ENCODE data around the gene LRRC31.

The LRRC31 gene

DNA sequence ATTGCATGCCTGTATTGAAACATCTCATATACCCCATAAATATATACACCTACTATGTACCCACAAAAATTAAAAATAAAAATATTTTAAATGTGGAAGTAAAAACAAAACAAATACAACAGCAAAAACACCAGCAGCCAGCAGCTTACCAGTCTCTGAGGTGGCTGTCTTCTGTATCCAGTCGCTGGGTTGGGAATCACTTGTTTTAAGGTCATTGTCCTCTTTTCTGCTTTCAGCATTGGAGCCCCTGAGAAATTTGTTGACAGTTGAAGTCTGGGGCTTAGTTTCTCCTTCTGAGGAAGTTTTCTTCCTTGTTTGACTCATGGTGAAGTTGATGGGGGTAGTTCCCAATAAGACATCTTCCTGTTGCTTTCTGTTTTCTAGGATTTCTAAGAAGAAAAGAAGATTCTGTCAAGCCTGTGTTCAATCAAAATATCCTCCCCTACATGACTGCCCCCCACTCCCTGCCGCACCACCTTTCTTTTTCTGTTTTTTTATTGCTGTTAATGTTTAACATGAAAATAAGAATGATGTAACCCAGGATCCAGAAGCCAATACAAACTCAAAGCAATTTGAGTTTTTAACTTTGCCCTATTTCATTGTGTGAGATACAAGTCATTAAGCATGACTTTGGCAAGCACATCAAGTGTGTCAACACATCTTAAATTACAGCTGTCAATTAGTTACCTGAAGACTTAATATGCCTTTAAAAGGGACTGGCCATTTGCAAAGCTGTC is at the start of gene LRRC31:
TSS of gene LRRC31 (minus strand) at position 452 of the 737 bp plus-strand sequence. CDS start at position 324, 128 bp downstream.
- H3K36me3 ChIP-seq (ENCODE audit: insufficient read depth, low read length), result no peaks in the 10 kb centered on the region
- no peak within 1 kb of the TSS for H3K9ac ChIP-seq (ENCODE audit: low read length)
- no peak within 1 kb of the TSS for H3K4me3 ChIP-seq (ENCODE audit: low read depth in 1 of 2, low read length in 2 of 2)
- no peak within 1 kb of the TSS for H3K27ac ChIP-seq (ENCODE audit: low read depth, low read length)
- no peaks in the 10 kb centered on the region for H3K9me3 ChIP-seq (ENCODE audit: low read length)
- no peaks in the 10 kb centered on the region for H3K4me1 ChIP-seq (ENCODE audit: insufficient read depth, low read length)
- no peaks in the 10 kb centered on the region for H3K27me3 ChIP-seq (ENCODE audit: control insufficient read depth in 1 of 2, insufficient read depth in 2 of 2, low read length in 2 of 2)

DNA sequence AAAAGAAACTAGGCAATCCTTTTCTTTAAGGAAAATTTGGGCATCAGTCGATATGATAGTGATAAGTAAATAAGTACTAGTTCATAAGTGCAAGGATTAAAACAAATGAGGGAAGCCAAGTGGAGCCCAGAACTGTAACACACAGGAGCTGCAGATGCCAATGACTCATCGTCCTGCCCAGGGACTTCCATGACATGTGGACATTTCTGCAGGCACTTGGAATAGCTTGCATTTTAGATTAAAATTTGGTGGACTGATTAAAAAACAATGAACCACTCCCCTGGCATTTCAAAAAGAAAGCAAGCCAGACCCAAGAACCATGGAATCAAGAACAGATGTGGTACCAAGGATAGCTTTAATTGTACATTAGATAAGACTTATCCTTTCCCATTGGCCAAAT is 44.6 kb upstream of the LRRC31 start:
- Histone ChIP-seq H3K4me3 (ENCODE audit: low read depth in 1 of 2, low read length in 2 of 2) (no peak overlapping the region), H3K9me3 (ENCODE audit: low read length) (no peaks in the 10 kb centered on the region), H3K36me3 (ENCODE audit: insufficient read depth, low read length) (no peaks in the 10 kb centered on the region), H3K4me1 (ENCODE audit: insufficient read depth, low read length) (no peaks in the 10 kb centered on the region), H3K27ac (ENCODE audit: low read depth, low read length) (no peak overlapping the region), H3K9ac (ENCODE audit: low read length) (no peak overlapping the region), H3K27me3 (ENCODE audit: control insufficient read depth in 1 of 2, insufficient read depth in 2 of 2, low read length in 2 of 2) (no peaks in the 10 kb centered on the region)

DNA sequence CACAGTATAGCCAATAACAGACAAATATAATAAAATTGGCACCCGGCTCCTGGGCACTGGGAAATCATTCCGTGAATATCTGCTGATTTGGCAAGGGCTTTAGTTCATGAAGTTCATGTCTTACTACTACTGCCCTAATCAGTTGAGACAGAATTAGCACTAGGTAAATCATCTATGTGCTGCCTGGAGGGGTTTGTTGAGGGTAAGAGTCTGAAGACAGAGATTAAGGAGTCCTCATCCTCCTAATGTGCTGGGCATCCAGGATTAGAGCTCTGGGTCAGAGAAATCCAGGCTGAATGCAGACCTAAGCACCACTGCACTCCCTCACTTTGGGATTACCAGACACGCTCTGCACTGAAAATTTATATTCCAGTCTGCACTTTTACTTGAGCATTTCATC is 43.6 kb upstream of the LRRC31 start:
- Histone ChIP-seq H3K9me3 (ENCODE audit: low read length) (no peaks in the 10 kb centered on the region), H3K27ac (ENCODE audit: low read depth, low read length) (no peak overlapping the region), H3K36me3 (ENCODE audit: insufficient read depth, low read length) (no peaks in the 10 kb centered on the region), H3K4me1 (ENCODE audit: insufficient read depth, low read length) (no peaks in the 10 kb centered on the region), H3K4me3 (ENCODE audit: low read depth in 1 of 2, low read length in 2 of 2) (no peak overlapping the region), H3K27me3 (ENCODE audit: control insufficient read depth in 1 of 2, insufficient read depth in 2 of 2, low read length in 2 of 2) (no peaks in the 10 kb centered on the region), H3K9ac (ENCODE audit: low read length) (no peak overlapping the region)

DNA sequence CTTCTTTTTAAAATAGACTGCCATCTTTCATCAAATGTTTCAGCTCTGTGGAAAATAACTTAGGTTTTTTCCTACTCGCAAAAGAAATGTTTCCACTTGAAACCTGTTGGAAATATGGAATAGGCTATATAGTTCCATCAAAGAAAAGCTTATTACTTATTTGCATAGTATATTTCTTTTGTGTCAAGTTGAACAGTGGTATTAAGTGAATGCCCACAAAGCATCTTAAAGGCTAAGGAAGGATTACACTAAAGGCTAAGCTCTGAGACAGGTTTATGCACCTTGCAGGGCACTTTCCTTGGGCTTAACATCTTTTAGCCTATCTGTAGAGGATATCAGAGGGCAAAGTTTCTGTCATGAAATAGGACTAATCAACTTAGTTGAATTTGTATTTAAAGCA is 41.5 kb upstream of the LRRC31 start, which contains the start of gene SAMD7:
TSS of gene SAMD7 (plus strand) at position 301 of the 400 bp plus-strand sequence. CDS start 7,927 bp downstream, outside the sequence.
- no peaks in the 10 kb centered on the region for H3K36me3 ChIP-seq (ENCODE audit: insufficient read depth, low read length)
- H3K4me1 ChIP-seq (ENCODE audit: insufficient read depth, low read length), result no peaks in the 10 kb centered on the region
- H3K4me3 ChIP-seq (ENCODE audit: low read depth in 1 of 2, low read length in 2 of 2), result no peak within 1 kb of the TSS
- no peak within 1 kb of the TSS for H3K9ac ChIP-seq (ENCODE audit: low read length)
- no peak within 1 kb of the TSS for H3K27ac ChIP-seq (ENCODE audit: low read depth, low read length)
- no peaks in the 10 kb centered on the region for H3K27me3 ChIP-seq (ENCODE audit: control insufficient read depth in 1 of 2, insufficient read depth in 2 of 2, low read length in 2 of 2)
- H3K9me3 ChIP-seq (ENCODE audit: low read length), result no peaks in the 10 kb centered on the region

DNA sequence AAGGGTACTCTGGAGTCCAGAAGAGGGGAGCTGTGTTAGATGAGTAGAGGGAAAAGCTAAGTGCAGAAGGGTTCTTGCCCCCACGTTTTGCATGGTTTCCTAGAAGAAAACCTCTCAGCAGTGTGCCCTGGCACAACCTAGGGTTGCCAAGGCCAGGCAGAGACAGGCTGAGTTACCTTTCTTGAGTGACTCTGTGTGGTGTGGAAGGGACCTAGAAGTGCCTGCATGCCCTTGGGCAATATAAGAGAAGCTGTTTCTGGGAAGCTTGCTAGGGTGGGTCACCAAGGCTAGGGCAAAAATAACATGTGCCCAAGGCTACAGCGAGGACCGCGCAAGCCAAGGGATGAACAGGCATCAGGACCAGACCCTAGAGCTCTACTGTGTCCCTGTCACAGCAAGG is 38.2 kb upstream of the LRRC31 start:
- H3K4me1 ChIP-seq (ENCODE audit: insufficient read depth, low read length), result no peaks in the 10 kb centered on the region
- no peaks in the 10 kb centered on the region for H3K27me3 ChIP-seq (ENCODE audit: control insufficient read depth in 1 of 2, insufficient read depth in 2 of 2, low read length in 2 of 2)
- no peak overlapping the region for H3K27ac ChIP-seq (ENCODE audit: low read depth, low read length)
- H3K4me3 ChIP-seq (ENCODE audit: low read depth in 1 of 2, low read length in 2 of 2), result no peak overlapping the region
- no peaks in the 10 kb centered on the region for H3K9me3 ChIP-seq (ENCODE audit: low read length)
- no peaks in the 10 kb centered on the region for H3K36me3 ChIP-seq (ENCODE audit: insufficient read depth, low read length)
- no peak overlapping the region for H3K9ac ChIP-seq (ENCODE audit: low read length)

DNA sequence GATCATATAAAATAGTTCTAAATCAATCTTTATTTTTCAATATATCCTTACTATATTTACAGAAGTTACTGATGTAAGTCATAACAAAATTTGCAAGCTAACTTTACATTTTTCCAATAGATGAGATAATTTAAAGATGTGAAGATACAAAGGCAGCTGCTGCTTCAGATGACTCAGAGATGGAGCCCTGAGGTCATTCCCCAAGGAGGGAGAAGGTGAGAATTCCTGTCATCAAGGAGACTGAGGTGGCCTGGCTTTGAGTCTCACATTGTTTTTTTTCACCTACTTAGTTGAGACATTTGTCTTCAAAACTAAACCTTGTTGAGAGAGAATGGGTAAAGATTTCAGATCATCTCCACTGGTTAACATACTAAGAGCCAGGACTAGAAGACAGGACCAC is 37.7 kb upstream of the LRRC31 start:
- no peaks in the 10 kb centered on the region for H3K36me3 ChIP-seq (ENCODE audit: insufficient read depth, low read length)
- no peak overlapping the region for H3K9ac ChIP-seq (ENCODE audit: low read length)
- no peaks in the 10 kb centered on the region for H3K4me1 ChIP-seq (ENCODE audit: insufficient read depth, low read length)
- H3K27ac ChIP-seq (ENCODE audit: low read depth, low read length), result no peak overlapping the region
- no peak overlapping the region for H3K4me3 ChIP-seq (ENCODE audit: low read depth in 1 of 2, low read length in 2 of 2)
- no peaks in the 10 kb centered on the region for H3K27me3 ChIP-seq (ENCODE audit: control insufficient read depth in 1 of 2, insufficient read depth in 2 of 2, low read length in 2 of 2)
- H3K9me3 ChIP-seq (ENCODE audit: low read length), result no peaks in the 10 kb centered on the region

DNA sequence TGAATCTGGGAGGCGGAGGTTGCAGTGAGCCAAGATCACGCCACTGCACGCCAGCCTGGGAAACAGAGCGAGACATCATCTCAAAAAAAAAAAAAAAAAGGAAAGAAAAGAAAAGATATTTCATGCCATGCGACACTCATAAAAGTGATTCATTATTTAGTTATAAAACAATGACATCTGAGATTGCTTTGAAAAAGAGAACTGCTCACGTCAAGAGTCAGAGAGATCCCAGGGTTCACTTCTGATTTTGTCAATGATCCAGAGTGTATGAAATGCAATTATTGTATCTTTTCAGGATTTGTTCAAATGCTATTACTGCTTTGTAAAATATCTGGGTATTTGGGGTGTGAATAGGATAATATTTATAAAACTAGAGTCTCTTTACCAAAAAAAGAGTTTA is 35.7 kb upstream of the LRRC31 start:
- Histone ChIP-seq H3K27ac (ENCODE audit: low read depth, low read length) (no peak overlapping the region), H3K9ac (ENCODE audit: low read length) (no peak overlapping the region), H3K9me3 (ENCODE audit: low read length) (no peaks in the 10 kb centered on the region), H3K27me3 (ENCODE audit: control insufficient read depth in 1 of 2, insufficient read depth in 2 of 2, low read length in 2 of 2) (no peaks in the 10 kb centered on the region), H3K36me3 (ENCODE audit: insufficient read depth, low read length) (no peaks in the 10 kb centered on the region), H3K4me3 (ENCODE audit: low read depth in 1 of 2, low read length in 2 of 2) (no peak overlapping the region), H3K4me1 (ENCODE audit: insufficient read depth, low read length) (no peaks in the 10 kb centered on the region)

DNA sequence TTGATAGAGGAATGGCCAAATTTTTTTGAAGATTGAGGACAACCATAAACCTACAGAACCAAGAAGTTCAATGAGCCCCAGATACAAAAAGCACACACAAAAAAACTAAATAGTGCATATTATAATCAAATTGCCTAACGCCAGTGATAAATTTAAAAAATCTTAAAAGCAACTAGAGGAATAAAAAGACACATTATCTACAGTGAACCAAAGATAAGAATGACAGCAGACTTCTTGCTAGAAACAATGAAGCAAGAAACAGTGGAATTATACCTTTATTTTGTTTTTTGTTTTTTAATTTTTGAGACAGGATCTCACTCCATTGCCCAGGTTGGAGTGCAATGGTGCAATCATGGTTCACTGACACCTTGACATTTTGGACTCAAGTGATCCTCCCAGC is 31.7 kb upstream of the LRRC31 start:
- Histone ChIP-seq H3K27ac (ENCODE audit: low read depth, low read length) (no peak overlapping the region), H3K36me3 (ENCODE audit: insufficient read depth, low read length) (no peaks in the 10 kb centered on the region), H3K27me3 (ENCODE audit: control insufficient read depth in 1 of 2, insufficient read depth in 2 of 2, low read length in 2 of 2) (no peaks in the 10 kb centered on the region), H3K4me3 (ENCODE audit: low read depth in 1 of 2, low read length in 2 of 2) (no peak overlapping the region), H3K9me3 (ENCODE audit: low read length) (no peaks in the 10 kb centered on the region), H3K4me1 (ENCODE audit: insufficient read depth, low read length) (no peaks in the 10 kb centered on the region), H3K9ac (ENCODE audit: low read length) (no peak overlapping the region)

DNA sequence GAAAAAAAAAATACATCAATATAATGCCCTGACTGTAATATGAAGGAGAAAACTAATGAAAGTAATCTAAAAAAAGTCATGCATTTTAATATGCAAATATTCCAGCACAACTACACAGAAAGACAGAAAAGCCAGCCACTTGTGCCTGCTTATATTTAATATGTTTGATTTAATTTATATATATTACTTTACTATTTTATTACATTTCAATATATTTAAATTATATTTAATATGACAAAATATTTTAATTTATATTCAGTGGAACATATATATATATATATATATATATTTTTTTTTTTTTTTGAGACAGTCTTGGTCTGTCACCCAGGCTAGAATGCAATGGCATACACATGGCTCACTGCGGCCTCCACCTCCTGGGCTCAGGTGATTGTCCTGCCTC is 27.5 kb upstream of the LRRC31 start:
- Histone ChIP-seq H3K27ac (ENCODE audit: low read depth, low read length) (no peak overlapping the region), H3K36me3 (ENCODE audit: insufficient read depth, low read length) (no peaks in the 10 kb centered on the region), H3K4me3 (ENCODE audit: low read depth in 1 of 2, low read length in 2 of 2) (no peak overlapping the region), H3K4me1 (ENCODE audit: insufficient read depth, low read length) (no peaks in the 10 kb centered on the region), H3K27me3 (ENCODE audit: control insufficient read depth in 1 of 2, insufficient read depth in 2 of 2, low read length in 2 of 2) (no peaks in the 10 kb centered on the region), H3K9me3 (ENCODE audit: low read length) (no peaks in the 10 kb centered on the region), H3K9ac (ENCODE audit: low read length) (no peak overlapping the region)

DNA sequence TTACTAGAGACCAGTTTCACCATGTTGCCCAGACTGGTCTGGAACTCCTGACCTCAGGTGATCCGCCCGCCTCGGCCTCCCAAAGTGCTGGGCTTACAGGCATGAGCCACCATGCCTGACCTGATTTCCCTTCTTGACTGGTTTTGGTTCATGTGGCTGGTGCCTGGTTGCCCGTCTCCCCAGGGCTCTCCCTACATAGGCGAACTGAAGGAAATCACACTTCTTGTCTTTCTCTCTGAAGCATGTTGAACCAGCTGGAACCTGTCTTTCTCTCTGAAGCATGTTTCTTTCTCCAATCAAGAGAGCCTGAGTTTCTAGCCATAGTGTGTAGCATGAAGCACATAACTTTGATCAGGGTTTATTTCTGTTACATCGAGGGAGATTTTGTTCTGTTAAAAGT is 25.3 kb upstream of the LRRC31 start:
- no peaks in the 10 kb centered on the region for H3K36me3 ChIP-seq (ENCODE audit: insufficient read depth, low read length)
- no peak overlapping the region for H3K27ac ChIP-seq (ENCODE audit: low read depth, low read length)
- no peaks in the 10 kb centered on the region for H3K27me3 ChIP-seq (ENCODE audit: control insufficient read depth in 1 of 2, insufficient read depth in 2 of 2, low read length in 2 of 2)
- no peak overlapping the region for H3K4me3 ChIP-seq (ENCODE audit: low read depth in 1 of 2, low read length in 2 of 2)
- H3K4me1 ChIP-seq (ENCODE audit: insufficient read depth, low read length), result no peaks in the 10 kb centered on the region
- no peak overlapping the region for H3K9ac ChIP-seq (ENCODE audit: low read length)
- no peaks in the 10 kb centered on the region for H3K9me3 ChIP-seq (ENCODE audit: low read length)

DNA sequence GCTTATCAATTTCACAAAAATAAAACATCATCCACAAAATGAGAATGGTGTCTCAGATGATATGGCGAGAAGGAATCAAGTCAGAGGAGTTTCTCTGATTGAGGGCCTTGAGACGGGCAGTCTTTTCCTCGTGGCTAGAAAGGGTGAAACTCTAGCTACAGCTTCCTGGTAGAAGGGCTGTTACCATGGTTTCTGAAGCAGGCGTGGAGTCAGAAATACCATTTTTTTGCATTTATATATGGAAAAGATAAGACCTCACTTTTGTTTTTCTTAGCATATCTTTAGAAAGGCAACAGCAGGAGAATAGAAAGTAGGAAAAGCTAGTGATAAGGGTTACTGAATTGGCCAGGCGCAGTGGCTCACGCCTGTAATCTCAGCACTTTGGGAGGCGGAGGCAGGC is 24.4 kb upstream of the LRRC31 start:
- Histone ChIP-seq H3K36me3 (ENCODE audit: insufficient read depth, low read length) (no peaks in the 10 kb centered on the region), H3K9me3 (ENCODE audit: low read length) (no peaks in the 10 kb centered on the region), H3K4me3 (ENCODE audit: low read depth in 1 of 2, low read length in 2 of 2) (no peak overlapping the region)

DNA sequence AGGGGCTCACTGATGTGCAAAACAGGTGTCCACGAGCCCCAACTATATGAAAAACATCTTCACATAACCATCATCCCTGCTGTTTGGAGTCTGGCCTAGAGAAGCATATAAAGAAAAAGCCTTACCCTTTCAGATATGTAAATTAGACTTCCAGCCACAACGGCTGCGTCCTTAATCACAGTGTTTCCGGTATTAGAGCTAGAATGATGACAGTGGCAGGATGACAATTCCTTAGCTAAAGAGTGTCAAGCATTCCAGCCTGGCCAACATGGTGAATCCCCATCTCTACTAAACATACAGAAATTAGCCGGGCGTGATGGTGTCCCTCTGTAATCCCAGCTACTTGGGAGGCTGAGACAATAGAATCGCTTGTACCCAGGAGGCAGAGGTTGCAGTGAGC is 22.2 kb upstream of the LRRC31 start:
- Histone ChIP-seq H3K9me3 (ENCODE audit: low read length) (no peaks in the 10 kb centered on the region), H3K36me3 (ENCODE audit: insufficient read depth, low read length) (no peaks in the 10 kb centered on the region), H3K9ac (ENCODE audit: low read length) (no peak overlapping the region), H3K4me3 (ENCODE audit: low read depth in 1 of 2, low read length in 2 of 2) (no peak overlapping the region), H3K4me1 (ENCODE audit: insufficient read depth, low read length) (no peaks in the 10 kb centered on the region), H3K27ac (ENCODE audit: low read depth, low read length) (no peak overlapping the region), H3K27me3 (ENCODE audit: control insufficient read depth in 1 of 2, insufficient read depth in 2 of 2, low read length in 2 of 2) (no peaks in the 10 kb centered on the region)

More for the DNA sequence above, 24.4 kb upstream of the LRRC31 start:
- Histone ChIP-seq H3K4me1 (ENCODE audit: insufficient read depth, low read length) (no peaks in the 10 kb centered on the region), H3K27me3 (ENCODE audit: control insufficient read depth in 1 of 2, insufficient read depth in 2 of 2, low read length in 2 of 2) (no peaks in the 10 kb centered on the region), H3K9ac (ENCODE audit: low read length) (no peak overlapping the region), H3K27ac (ENCODE audit: low read depth, low read length) (no peak overlapping the region)
